Tibial artery (tissue), 4 donors: ENCODE data around the gene ARMCX2.

Experiments used
- DNase-seq, 2 donors: peaks; one replicate each; pipeline ENCODE4 v3.0.0-alpha.2; 2019
- H3K27ac ChIP-seq, 2 donors: fragments of 200-600 bp; sonication (generic) in 1 of 2; 1 replicate in 1 of 2; 2 replicates in 1 of 2; pipeline ENCODE4 v1.5.1; 2018 to 2019; ENCODE audit warnings: mild to moderate bottlenecking in 1 of 2
- H3K27me3 ChIP-seq, 2 donors: fragments of 200-600 bp; sonication (generic) in 1 of 2; one replicate each; pipeline versions ENCODE4 v1.5.1 to v1.6.0; 2016 to 2019
- H3K36me3 ChIP-seq, 3 donors: fragments of 200-600 bp; sonication (generic) in 2 of 3; one replicate each; pipeline ENCODE4 v1.5.1; 2016 to 2019; ENCODE audit warnings: mild to moderate bottlenecking in 2 of 3
- H3K4me1 ChIP-seq, 4 donors: fragments of 200-600 bp; sonication (generic) in 2 of 4; 1 replicate in 3 of 4; 2 replicates in 1 of 4; pipeline ENCODE4 v1.5.1; 2016 to 2019
- H3K4me3 ChIP-seq, 2 donors: fragments of 200-600 bp; sonication (generic) in 1 of 2; 1 replicate in 1 of 2; 2 replicates in 1 of 2; pipeline ENCODE4 v1.5.1; 2018 to 2019; ENCODE audit warnings: mild to moderate bottlenecking in 2 of 2
- H3K9me3 ChIP-seq, 3 donors: fragments of 200-600 bp; sonication (generic) in 1 of 3; one replicate each; pipeline ENCODE4 v1.5.1; 2016 to 2019
- intact Hi-C: fragments of 100-400 bp; cut with DNase I; formaldehyde crosslinking; loops from one replicate; pipeline ENCODE4 v1.15.0; 2023; ENCODE audit warnings: low total_unique reads
- TF ChIP-seq, protein P1 (sequence below), 2 experiments: fragments of 200-600 bp in 1 of 2; fragments of 450-650 bp in 1 of 2; IDR thresholded peaks; one replicate each; pipeline ENCODE4 v1.5.1; 2017 to 2019; ENCODE audit warnings: antibody characterized with exemption in 2 of 2, mild to moderate bottlenecking in 1 of 2, moderate library complexity in 1 of 2

The ARMCX2 gene

DNA sequence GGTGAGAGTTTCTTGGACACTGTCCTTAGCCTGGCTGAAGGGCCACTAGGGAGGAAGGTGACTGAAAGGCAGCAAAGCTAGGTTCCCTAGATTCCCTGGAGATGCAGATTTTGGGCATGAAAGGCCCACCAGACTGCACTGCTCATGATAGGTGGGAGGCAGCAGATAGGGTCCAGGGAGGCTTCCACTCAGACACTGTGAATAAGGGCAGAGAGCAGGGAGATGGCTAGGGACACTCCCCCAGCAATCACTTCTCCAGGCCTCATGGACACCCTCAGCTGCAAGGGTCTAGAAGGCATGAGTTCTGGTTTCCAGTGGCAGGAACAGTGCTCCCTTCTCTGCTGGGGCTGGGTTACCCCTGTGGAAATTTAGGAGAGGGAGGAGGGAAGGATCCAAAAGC, 20.1 kb downstream of the ARMCX2 start:
- no peak for DNase-seq
- Histone ChIP-seq H3K36me3 (no peaks in the 10 kb centered on the region), H3K27ac (no peak overlapping the region), H3K27me3 (no peaks in the 10 kb centered on the region), H3K9me3 (no peaks in the 10 kb centered on the region), H3K4me1 (no peaks in the 10 kb centered on the region), H3K4me3 (no peak overlapping the region)
- intact Hi-C loops: no loop called here
- TF ChIP-seq, protein P1, sequence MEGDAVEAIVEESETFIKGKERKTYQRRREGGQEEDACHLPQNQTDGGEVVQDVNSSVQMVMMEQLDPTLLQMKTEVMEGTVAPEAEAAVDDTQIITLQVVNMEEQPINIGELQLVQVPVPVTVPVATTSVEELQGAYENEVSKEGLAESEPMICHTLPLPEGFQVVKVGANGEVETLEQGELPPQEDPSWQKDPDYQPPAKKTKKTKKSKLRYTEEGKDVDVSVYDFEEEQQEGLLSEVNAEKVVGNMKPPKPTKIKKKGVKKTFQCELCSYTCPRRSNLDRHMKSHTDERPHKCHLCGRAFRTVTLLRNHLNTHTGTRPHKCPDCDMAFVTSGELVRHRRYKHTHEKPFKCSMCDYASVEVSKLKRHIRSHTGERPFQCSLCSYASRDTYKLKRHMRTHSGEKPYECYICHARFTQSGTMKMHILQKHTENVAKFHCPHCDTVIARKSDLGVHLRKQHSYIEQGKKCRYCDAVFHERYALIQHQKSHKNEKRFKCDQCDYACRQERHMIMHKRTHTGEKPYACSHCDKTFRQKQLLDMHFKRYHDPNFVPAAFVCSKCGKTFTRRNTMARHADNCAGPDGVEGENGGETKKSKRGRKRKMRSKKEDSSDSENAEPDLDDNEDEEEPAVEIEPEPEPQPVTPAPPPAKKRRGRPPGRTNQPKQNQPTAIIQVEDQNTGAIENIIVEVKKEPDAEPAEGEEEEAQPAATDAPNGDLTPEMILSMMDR (IDR thresholded peaks at IDR 0.05): no peak

DNA sequence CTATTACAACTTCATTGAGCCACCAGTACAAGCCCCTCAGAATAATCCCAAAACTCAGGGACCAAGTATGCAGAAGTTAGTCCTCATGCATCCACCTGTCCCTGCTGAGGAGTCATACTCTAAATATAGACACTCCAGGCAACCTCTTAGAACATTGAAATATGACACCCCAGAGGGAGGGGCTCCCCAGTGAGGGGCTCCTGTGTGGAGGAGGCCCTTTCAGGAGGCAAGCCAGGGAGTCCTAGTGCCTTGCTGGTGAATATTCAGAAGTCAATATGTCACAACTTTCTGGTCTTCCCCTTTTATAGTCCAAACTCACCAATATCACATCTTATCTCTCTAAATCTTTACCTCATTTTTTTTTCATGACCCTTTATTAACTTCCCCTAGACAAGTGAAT, 40.3 kb downstream of the ARMCX2 start:
- intact Hi-C loops: no loop called here
- no peak for DNase-seq

DNA sequence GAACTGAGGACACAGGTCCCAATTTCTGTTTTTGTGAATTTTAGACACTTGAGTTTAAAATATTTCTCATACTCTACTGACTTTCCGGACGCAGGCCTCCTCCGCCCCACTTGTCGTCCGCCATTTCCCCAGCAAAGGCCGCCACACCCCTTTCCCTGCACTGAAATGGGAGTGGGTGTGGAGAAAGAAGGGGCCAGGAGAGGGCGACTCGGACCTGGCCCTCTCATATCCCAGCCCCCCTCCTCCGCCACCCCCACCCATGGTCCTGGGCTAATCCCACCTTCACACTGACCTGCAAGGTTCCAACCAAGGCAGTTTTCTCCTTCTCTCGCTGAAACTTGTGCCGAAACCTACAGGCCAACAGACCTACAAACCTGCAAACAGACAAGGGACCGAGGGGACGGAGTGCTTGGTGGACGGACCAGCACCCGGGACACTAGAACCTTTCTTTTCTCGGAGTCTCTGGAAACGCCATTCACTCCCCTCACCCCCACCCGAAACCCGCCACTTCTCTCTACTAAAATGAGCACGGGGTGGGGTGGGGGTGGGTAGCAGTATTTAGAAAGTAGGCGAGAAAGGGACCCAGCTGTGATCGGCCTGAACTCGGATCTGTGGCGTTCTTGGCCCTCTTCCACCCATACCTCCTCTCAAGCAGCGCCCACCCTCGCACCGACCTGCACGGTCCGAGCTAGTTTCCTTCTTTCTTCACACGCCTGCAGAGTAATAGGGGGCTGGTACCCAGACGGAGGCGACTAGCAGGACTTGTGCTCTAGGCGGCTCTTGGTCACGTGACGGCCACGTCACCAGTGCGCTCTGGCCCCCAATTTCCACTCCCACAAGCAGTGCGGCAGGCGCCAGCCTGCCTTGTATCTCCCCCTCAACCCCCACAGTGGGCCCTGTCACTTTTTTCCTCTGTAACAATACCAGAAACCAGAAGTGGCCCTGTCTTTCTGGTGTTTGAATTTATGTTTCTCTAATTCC, 42.1 kb downstream of the ARMCX2 start, which contains the start of gene ARMCX6:
ARMCX6 (minus strand) TSS at position 790 of the 981 bp plus-strand sequence. CDS start 1,380 bp downstream, outside the sequence.
- TF ChIP-seq, protein P1 (IDR thresholded peaks at IDR 0.05): peak; percentile 11 to 40
- no peaks in the 10 kb centered on the region for H3K9me3 ChIP-seq
- peaks cover 0 to 14% (median 0%) of the 10 kb centered on the region in 4 donors for H3K4me1 ChIP-seq
- no peaks in the 10 kb centered on the region for H3K27me3 ChIP-seq
- peak within 1 kb of the TSS; percentile 77 to 81 for H3K27ac ChIP-seq
- peak; percentile 83 to 86 for DNase-seq
- peak within 1 kb of the TSS; percentile 66 to 74 for H3K4me3 ChIP-seq
- intact Hi-C loops: no loop called here
- no peaks in the 10 kb centered on the region for H3K36me3 ChIP-seq

More for the DNA sequence above, 40.3 kb downstream of the ARMCX2 start:
- H3K4me3 ChIP-seq: no peak overlapping the region
- H3K4me1 ChIP-seq: peaks cover 0 to 14% (median 0%) of the 10 kb centered on the region in 4 donors
- TF ChIP-seq, protein P1 (IDR thresholded peaks at IDR 0.05): no peak
- no peak overlapping the region for H3K27ac ChIP-seq
- no peaks in the 10 kb centered on the region for H3K36me3 ChIP-seq
- no peaks in the 10 kb centered on the region for H3K9me3 ChIP-seq
- H3K27me3 ChIP-seq: no peaks in the 10 kb centered on the region

DNA sequence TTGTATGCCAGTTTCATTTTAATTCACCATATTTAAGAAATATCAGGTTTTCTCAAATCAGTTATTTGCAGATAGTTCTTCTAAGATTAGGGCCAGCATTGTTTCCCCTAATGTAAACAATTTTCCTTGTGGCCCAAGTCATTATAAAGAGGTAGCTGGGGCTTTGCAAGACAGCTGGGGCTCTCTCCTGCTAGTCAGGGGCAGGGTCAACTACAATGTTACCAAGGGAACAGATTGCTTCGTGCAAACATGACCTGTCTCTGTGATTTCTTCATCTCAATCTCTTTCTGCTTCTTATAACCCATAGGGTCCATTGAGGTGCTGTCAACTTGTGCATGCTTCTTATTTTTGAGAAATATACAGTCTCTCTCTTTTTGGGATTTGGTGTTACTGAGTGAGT, 53.9 kb downstream of the ARMCX2 start:
- H3K4me3 ChIP-seq: no peak overlapping the region
- H3K27ac ChIP-seq: no peak overlapping the region
- no peaks in the 10 kb centered on the region for H3K27me3 ChIP-seq
- intact Hi-C loops: no loop called here
- TF ChIP-seq, protein P1 (IDR thresholded peaks at IDR 0.05): no peak
- no peak for DNase-seq
- H3K9me3 ChIP-seq: no peaks in the 10 kb centered on the region
- no peaks in the 10 kb centered on the region for H3K4me1 ChIP-seq
- H3K36me3 ChIP-seq: no peaks in the 10 kb centered on the region
